ENCODE results near the gene CDK12. TPM values are rescaled to one million over a fixed set of nuclear protein-coding genes. Genes with fewer than 3 reads are reported as not detected.
"Not testable (repeated sequence)": the region's sequence is repeated elsewhere in the genome, so short reads cannot be mapped to it uniquely, and the experiment has no call there.

Gene CDK12
- 10 to 100 TPM; 55.8 to 57.4 TPM for total RNA-seq

GRCh38 chr17:39461113-39461925 is at the start of gene CDK12:
Gene CDK12, plus strand, starts transcription at chr17:39461486. Its CDS starts 586 bp downstream, at chr17:39462072.
- peak; percentile 98 for DNase-seq
- H3K4me1 Mint-ChIP-seq (ENCODE audit: low read depth): peaks cover 22% of the 10 kb centered on the region
- CTCF ChIA-PET: interaction anchor here (1.0 to 2.5 kb wide), 3 partner anchors 10 to 254 kb away, joined by 3 to 14 read pairs (median 3); partner anchors contain the start of gene MED1
- POLR2A ChIA-PET: interaction anchor here (0.6 to 5.2 kb wide), 9 partner anchors 10 to 305 kb away, joined by 3 to 85 read pairs (median 3); partner anchors contain the start of genes FBXL20, MED1 and RPL19
- no peaks in the 10 kb centered on the region for H3K9me3 Mint-ChIP-seq
- intact Hi-C loops (cut with micrococcal nuclease): loop anchor here (1.0 to 10.0 kb wide), 3 partner anchors 10 to 463 kb away; partner anchors contain the start of genes LRRC3C, MED1 and ORMDL3
- H3K36me3 Mint-ChIP-seq: peaks cover 20% of the 10 kb centered on the region
- H3K4me3 Mint-ChIP-seq: peak within 1 kb of the TSS; percentile 88
- H3K27me3 Mint-ChIP-seq: no peaks in the 10 kb centered on the region
- H3K27ac Mint-ChIP-seq: peak within 1 kb of the TSS; percentile 95

- Mint-ChIP-seq H3K27me3 (no peaks in the 10 kb centered on the region), H3K4me1 (ENCODE audit: low read depth) (no peaks in the 10 kb centered on the region), H3K27ac (no peak overlapping the region), H3K9me3 (no peaks in the 10 kb centered on the region), H3K36me3 (peaks cover 28% of the 10 kb centered on the region), H3K4me3 (no peak overlapping the region)
- ChIA-PET POLR2A (no interaction called here), CTCF (interaction anchor here (0.6 kb wide), 1 partner anchor 185 kb away, joined by 3 read pairs; no protein-coding TSS in a partner anchor)
- intact Hi-C loops (cut with micrococcal nuclease): no loop called here
- DNase-seq: no peak
Observed at GRCh38 chr17:39416141-39416540, 45.1 kb upstream of the CDK12 start.

GRCh38 chr17:39429600-39429999 is 31.7 kb upstream of the CDK12 start:
- H3K4me3 Mint-ChIP-seq: no peak overlapping the region
- H3K4me1 Mint-ChIP-seq (ENCODE audit: low read depth): no peaks in the 10 kb centered on the region
- intact Hi-C loops (cut with micrococcal nuclease): no loop called here
- ChIA-PET CTCF (interaction anchor here (0.8 to 1.2 kb wide), 2 partner anchors 194 to 255 kb away, joined by 3 to 6 read pairs; no protein-coding TSS in a partner anchor), POLR2A (no interaction called here)
- no peaks in the 10 kb centered on the region for H3K27me3 Mint-ChIP-seq
- peaks cover 27% of the 10 kb centered on the region for H3K36me3 Mint-ChIP-seq
- no peak for DNase-seq
- H3K9me3 Mint-ChIP-seq: no peaks in the 10 kb centered on the region
- H3K27ac Mint-ChIP-seq: no peak overlapping the region

GRCh38 chr17:39439868-39440267 is 21.4 kb upstream of the CDK12 start:
- intact Hi-C loops (cut with micrococcal nuclease); H3K27me3 Mint-ChIP-seq; H3K9me3 Mint-ChIP-seq; H3K27ac Mint-ChIP-seq; H3K4me1 Mint-ChIP-seq (ENCODE audit: low read depth); CTCF ChIA-PET; POLR2A ChIA-PET; DNase-seq; H3K4me3 Mint-ChIP-seq: not testable (repeated sequence)
- H3K36me3 Mint-ChIP-seq: peaks cover 37% of the 10 kb centered on the region

GRCh38 chr17:39443326-39443725 is 18.0 kb upstream of the CDK12 start:
- H3K4me3 Mint-ChIP-seq: no peak overlapping the region
- H3K36me3 Mint-ChIP-seq: peaks cover 43% of the 10 kb centered on the region
- CTCF ChIA-PET: no interaction called here
- H3K27me3 Mint-ChIP-seq: no peaks in the 10 kb centered on the region
- no peak overlapping the region for H3K27ac Mint-ChIP-seq
- no peaks in the 10 kb centered on the region for H3K9me3 Mint-ChIP-seq
- peaks cover 10% of the 10 kb centered on the region for H3K4me1 Mint-ChIP-seq (ENCODE audit: low read depth)
- no peak for DNase-seq
- intact Hi-C loops (cut with micrococcal nuclease): no loop called here
- POLR2A ChIA-PET: no interaction called here

- intact Hi-C loops (cut with micrococcal nuclease): no loop called here
- Mint-ChIP-seq H3K4me1 (ENCODE audit: low read depth) (peaks cover 28% of the 10 kb centered on the region), H3K36me3 (peaks cover 25% of the 10 kb centered on the region), H3K9me3 (no peaks in the 10 kb centered on the region), H3K27ac (no peak overlapping the region), H3K27me3 (no peaks in the 10 kb centered on the region), H3K4me3 (no peak overlapping the region)
- ChIA-PET CTCF (no interaction called here), POLR2A (no interaction called here)
- no peak for DNase-seq
Observed at GRCh38 chr17:39447561-39447960, 13.7 kb upstream of the CDK12 start.

- no peak for DNase-seq
- intact Hi-C loops (cut with micrococcal nuclease): no loop called here
- H3K36me3 Mint-ChIP-seq: peaks cover 15% of the 10 kb centered on the region
- H3K9me3 Mint-ChIP-seq: no peaks in the 10 kb centered on the region
- ChIA-PET CTCF (interaction anchor here (1.6 kb wide), 1 partner anchor 12 kb away, joined by 14 read pairs; the partner anchor contains the start of gene CDK12), POLR2A (interaction anchor here (1.7 to 5.8 kb wide), 2 partner anchors 13 to 49 kb away, joined by 9 to 85 read pairs; partner anchors contain the start of genes CDK12 and FBXL20)
- peak overlapping the region; percentile 96 for H3K27ac Mint-ChIP-seq
- peak overlapping the region; percentile 96 for H3K4me3 Mint-ChIP-seq
- H3K4me1 Mint-ChIP-seq (ENCODE audit: low read depth): peaks cover 26% of the 10 kb centered on the region
- no peaks in the 10 kb centered on the region for H3K27me3 Mint-ChIP-seq
Observed at GRCh38 chr17:39450051-39450450, 11.2 kb upstream of the CDK12 start.

GRCh38 chr17:39450847-39451581 is 10.3 kb upstream of the CDK12 start, which contains the start of gene MED1:
Gene MED1, minus strand, starts transcription at chr17:39451263. Its CDS starts 201 bp downstream, at chr17:39451062.
- POLR2A ChIA-PET: interaction anchor here (0.6 to 5.8 kb wide), 11 partner anchors 9 to 479 kb away, joined by 3 to 85 read pairs (median 5); partner anchors contain the start of genes CDK12, FBXL20 and RPL19
- Mint-ChIP-seq H3K27me3 (no peaks in the 10 kb centered on the region), H3K4me1 (ENCODE audit: low read depth) (peaks cover 26% of the 10 kb centered on the region), H3K9me3 (no peaks in the 10 kb centered on the region), H3K27ac (peak within 1 kb of the TSS; percentile 96), H3K36me3 (peaks cover 14% of the 10 kb centered on the region), H3K4me3 (peak within 1 kb of the TSS; percentile 96)
- intact Hi-C loops (cut with micrococcal nuclease): loop anchor here (1.0 kb wide), 2 partner anchors 10 to 47 kb away; partner anchors contain the start of gene CDK12
- CTCF ChIA-PET: interaction anchor here (0.7 to 1.6 kb wide), 3 partner anchors 9 to 172 kb away, joined by 3 to 14 read pairs (median 4); partner anchors contain the start of gene CDK12
- peak; percentile 96 for DNase-seq

GRCh38 chr17:39455919-39456318 is 5.4 kb upstream of the CDK12 start:
- no peak for DNase-seq
- no peaks in the 10 kb centered on the region for H3K27me3 Mint-ChIP-seq
- CTCF ChIA-PET: no interaction called here
- H3K27ac Mint-ChIP-seq: no peak overlapping the region
- no peak overlapping the region for H3K4me3 Mint-ChIP-seq
- H3K9me3 Mint-ChIP-seq: no peaks in the 10 kb centered on the region
- intact Hi-C loops (cut with micrococcal nuclease): no loop called here
- POLR2A ChIA-PET: no interaction called here
- H3K4me1 Mint-ChIP-seq (ENCODE audit: low read depth): peaks cover 9% of the 10 kb centered on the region
- peaks cover 2% of the 10 kb centered on the region for H3K36me3 Mint-ChIP-seq

- Mint-ChIP-seq H3K27me3 (no peaks in the 10 kb centered on the region), H3K4me1 (ENCODE audit: low read depth) (peaks cover 24% of the 10 kb centered on the region), H3K36me3 (peaks cover 22% of the 10 kb centered on the region), H3K9me3 (no peaks in the 10 kb centered on the region), H3K27ac (peak overlapping the region; percentile 95), H3K4me3 (peak overlapping the region; percentile 88)
- intact Hi-C loops (cut with micrococcal nuclease): loop anchor here (1.0 to 10.0 kb wide), 3 partner anchors 11 to 463 kb away; partner anchors contain the start of genes LRRC3C, MED1 and ORMDL3
- ChIA-PET CTCF (interaction anchor here (1.0 to 2.5 kb wide), 3 partner anchors 11 to 255 kb away, joined by 3 to 14 read pairs (median 3); partner anchors contain the start of gene MED1), POLR2A (interaction anchor here (0.5 to 5.2 kb wide), 9 partner anchors 11 to 1025 kb away, joined by 3 to 85 read pairs (median 3); partner anchors contain the start of genes MED1 and RPL19)
- DNase-seq: no peak
Observed at GRCh38 chr17:39461926-39462569, 762 bp downstream of the CDK12 start.

All from activated CD4-positive, alpha-beta memory T cell treated with anti-CD3 and anti-CD28 coated beads for 36 hours (primary cell).